GM19099 (cell line): Measurements from ENCODE around the gene COL15A1.

Experiments used
- POLR2A ChIP-seq: IDR thresholded peaks from 3 replicates; pipeline ENCODE4 v1.6.1; 2011; ENCODE audit warnings: low read depth; ENCODE audit not compliant: insufficient read length; ENCODE audit errors: extremely low read depth

The COL15A1 gene

DNA sequence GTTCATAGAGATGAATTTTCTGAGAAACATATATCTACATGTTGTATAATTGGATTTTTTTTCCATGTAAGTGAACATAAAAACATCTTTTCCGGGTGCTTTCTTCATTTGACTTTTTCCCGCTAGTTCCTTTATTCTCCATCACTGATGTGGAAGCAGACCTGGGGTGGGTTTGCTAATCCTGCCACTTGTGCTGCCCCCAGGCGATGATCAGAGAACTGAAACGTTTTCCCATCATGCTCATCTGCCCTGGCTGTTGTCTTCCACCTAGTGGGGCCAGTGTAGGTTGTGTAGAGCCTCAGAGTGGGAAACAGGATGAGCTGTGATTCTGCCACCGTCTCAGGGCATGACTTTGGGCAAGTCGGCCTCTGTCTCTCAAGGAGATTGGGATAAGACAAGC lies 127.0 kb downstream of the COL15A1 start:
- no peak for TF ChIP-seq POLR2A

DNA sequence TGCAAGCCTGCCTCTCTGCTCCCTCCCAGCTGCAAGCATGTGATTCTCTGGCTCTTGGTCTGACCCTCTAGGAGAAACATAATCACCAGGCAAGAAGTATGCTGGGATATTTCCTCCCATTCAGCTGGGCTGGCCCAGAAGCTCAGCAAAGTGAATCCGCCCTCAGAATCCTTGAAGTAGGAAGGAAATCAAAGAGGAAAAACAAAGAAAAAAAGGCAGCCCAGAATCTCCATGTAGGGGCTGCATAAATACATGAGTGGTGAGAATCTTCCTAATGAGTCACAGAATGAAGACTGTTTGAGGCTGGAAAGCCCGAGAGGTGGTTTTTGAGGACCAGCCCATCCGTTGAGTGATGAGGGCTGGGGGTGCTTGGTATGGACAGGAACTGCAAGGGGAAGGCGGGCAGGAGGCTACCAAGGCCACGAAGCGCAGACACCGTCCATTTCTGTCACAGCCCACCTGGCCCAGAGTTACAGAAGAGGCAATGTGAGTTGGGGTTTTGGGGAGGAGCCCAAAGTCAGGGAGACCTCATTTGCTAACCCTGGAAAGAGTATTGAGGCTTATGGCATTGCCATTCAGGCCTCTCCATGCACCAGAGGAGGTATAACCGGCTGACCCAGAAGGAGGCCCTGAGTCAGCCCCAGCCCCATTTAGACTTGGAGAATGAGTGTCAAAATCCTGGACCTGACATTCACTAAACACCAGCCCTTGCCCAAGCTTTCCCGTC lies 127.8 kb downstream of the COL15A1 start:
- TF ChIP-seq POLR2A = no peak

DNA sequence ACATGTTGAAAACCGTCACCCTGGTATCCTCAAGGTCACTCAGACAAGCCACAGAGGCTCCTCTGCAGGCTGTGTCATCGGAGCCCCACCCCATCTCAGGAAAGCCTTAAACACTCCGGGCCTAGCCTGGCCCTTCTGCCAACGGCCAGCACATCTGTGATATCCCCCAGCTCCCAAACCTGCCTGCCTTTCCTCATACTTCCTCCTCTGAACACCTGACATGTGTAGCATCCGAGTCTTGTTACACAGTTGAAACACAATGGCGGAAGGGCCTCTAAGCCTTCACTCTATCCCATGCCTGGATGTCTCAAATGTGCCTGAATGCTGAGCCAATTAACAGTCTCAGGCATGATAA lies 128.3 kb downstream of the COL15A1 start:
- TF ChIP-seq POLR2A = no peak

DNA sequence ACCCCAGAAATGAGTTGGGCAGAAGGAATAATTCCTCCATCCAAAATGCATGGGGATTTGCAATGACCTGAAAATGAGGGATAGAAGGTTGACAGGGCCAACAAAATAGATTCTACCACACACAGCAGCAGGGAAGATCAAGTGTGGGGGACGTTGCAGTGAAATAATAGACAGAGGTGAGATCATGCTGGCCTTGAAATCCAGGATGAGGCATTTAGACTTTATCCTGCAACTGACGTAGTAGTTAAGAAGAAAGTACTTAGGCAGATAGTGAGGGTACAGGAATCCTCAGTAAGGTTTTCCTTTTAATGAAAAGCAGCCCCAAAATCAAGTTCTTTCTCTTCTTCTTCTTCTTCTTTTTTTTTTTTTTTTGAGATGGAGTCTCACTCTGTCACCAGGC lies 129.6 kb downstream of the COL15A1 start:
- no peak for TF ChIP-seq POLR2A

DNA sequence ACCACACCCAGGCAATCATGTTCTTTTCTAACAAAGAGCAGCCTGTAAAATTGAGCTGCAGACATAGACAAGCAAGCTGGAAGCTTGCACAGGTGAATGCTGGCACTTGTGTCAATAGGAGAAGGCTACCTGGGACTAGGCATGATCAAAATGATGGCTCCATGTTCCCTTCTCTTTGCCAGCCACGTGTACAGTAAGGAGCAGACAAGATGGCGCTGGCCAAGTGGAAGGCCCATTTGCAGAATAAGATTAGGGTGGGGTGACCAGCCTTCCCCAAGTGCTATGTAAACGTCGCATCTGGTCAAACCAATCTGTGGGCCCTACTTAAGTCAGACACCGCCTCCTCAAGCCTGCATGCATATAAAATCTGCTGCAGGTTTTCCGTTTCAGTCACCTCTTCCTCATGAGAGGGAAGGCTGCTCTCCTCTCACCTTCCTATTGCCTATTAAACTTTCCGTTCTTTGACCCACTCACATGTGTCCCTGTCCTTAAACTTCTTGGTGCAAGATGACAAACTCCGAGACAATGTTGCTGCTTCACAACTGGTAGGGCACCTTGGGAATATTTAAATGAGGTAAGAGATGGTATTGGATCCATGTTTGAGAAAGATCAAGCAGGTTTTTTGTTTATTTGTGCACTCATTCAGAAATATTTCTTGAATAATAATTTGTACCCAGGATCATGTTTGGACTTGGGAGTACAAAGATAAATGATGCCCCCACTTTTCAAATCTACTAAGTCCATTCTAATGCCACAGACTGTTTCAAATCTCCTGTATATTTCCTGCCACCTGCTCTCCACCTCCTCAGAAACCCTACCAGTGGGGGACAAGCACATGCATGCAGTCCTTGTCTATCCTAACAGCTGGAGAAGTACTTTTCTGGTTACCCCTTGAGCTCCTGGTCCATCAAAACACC lies 130.5 kb downstream of the COL15A1 start:
- no peak for TF ChIP-seq POLR2A

DNA sequence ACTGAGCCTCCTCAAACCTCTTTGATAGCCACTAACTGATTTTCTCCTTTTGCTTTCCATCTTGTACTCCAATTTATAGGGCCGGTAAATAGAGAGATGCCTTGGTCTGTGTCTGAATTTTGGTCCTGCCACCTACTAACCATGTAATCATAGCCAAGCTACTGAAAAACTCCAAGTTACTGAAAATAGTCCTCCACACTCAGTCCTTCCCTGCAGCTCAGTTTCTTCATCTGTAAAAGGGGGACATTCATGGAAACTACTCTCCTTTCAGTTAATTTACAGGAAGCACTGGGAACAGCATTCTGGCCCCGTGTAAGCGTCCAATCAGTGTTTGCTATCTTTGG lies 131.2 kb downstream of the COL15A1 start:
- no peak for TF ChIP-seq POLR2A

DNA sequence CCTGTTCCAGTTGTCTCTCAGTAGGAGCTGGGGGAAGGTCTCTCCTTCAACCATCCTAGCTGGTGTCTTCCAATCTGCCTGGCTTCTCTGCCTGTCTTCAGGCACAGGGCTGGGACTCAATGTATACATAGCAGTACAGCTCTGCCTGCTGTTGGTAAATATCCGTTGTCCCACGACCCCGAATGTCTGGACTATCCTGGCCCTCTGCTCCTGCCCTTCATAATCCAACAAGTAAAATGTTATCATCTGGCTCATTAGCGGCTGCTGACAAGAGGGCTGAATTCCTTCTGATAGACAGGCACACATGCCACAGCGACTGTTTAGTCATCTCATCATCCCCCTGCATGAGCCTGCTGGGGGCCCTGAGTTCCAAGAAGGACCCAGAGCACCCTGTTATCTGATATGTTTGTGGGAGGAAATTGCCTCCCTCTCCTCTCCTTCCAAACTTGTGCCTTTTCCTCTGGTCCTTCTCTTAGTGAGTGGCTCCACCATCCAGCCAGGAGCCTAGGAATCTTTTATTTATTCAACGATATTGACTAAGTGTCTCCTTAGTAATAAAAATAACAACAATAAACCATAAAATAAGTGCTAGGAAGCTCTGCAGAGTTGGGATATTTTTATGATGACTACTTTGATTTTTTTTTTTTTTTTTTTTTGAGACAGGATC lies 131.7 kb downstream of the COL15A1 start:
- TF ChIP-seq POLR2A = no peak

DNA sequence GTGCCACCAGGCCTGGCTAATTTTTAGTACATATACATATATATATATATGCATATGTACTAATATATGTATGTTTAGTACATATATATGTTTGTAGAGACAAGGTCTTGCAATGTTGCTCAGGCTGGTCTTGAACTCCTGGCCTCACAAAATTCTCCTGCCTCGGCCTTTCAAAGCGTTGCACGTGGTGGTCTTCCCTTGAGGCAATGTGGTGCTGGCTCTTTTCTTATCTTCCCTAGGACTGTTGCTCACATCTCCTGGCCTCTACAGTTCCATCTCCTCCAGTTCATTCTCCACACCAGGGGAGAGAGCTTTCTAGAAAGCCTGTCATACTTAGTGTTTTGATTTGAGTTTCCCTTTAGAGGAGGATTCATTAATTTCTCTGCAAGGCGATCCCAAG lies 132.3 kb downstream of the COL15A1 start:
- no peak for TF ChIP-seq POLR2A

DNA sequence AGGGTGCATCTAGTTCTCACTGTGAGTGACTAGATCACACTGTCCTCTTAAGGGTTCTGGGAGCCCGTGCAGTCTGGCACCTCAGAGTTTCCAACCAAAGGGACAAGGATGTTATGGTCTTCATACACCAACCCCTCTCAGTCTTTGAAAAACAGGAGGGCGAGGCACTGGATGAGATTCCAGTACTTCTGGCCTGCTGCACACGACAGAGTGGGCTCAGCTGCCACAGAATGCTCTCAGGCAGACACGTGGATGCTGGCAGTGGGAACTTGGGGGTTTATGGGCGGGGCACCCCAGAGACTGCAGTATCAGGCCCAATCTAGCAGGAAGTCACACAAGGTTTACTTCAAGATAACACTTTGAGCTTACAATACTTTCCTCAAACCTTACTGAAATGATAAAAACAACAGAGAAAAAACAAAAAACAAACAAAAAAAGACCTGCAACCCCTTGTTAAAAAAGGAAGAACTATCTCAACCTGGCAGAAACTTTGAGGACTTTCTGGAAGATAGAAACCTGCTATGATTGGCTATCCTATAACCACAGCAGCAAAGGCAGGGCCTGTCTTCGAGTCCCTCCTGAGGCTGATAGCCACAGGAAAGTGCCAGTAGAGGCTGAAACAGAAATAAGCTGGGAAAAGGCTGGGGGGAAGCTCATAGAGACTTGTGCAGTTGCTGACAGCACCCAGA lies 132.9 kb downstream of the COL15A1 start:
- TF ChIP-seq POLR2A = no peak

DNA sequence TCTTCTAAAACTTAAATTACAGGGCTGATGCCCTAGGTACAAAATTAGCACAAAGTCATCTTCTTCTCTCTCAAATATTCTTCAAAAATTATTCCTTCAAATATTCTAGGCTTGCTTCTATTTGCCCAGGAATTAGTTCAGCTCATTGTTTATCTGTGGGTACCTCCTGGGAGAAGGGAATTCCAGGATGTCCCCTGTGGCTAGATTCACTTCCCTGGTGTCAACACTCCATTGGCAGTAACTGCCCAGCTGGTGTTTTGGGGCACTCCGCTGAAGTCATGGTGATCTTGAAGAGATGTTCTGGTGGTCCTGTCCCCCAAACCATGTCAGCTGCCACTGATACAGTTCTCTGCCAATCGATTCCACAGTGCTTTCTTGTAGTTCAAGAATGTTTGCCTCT lies 135.0 kb downstream of the COL15A1 start:
- TF ChIP-seq POLR2A = no peak

DNA sequence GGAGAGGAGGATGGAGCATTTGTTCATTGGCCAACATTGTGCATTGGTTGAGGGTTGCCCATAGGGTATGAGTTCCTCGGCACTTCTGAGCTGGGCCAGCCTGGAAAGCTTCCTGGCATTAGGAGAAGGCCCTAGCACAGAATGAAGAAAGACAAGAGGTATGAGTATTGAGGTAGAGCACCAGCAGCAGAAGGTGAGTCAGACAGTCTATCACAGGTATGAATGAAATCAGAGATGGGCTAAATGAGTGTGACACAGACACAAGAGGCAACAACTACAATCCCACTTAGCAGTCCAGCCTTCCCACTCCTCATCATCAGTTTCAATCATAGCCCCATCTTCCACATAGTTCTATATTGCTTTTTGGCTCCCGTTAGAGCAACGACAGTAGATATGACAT lies 135.8 kb downstream of the COL15A1 start:
- no peak for TF ChIP-seq POLR2A

DNA sequence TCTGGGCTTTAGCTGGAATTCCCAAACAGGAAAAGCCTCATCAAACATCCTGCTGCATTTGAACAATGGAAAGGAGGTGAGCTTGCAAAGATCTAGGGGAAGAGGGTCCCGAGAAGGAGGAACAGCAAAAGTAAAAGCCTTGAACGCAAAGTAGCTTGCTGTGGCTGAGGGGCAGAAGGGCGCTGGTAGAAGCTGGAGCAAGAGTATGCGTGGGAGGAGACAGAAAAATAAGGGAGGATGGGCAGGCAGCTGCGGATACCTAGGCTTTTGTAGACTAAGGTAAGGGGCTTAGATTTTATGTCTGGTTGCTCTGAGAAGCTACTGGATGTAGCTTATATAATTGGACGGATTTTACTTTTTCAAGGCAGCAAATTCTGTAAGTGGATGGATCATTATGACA lies 139.3 kb downstream of the COL15A1 start:
- no peak for TF ChIP-seq POLR2A

DNA sequence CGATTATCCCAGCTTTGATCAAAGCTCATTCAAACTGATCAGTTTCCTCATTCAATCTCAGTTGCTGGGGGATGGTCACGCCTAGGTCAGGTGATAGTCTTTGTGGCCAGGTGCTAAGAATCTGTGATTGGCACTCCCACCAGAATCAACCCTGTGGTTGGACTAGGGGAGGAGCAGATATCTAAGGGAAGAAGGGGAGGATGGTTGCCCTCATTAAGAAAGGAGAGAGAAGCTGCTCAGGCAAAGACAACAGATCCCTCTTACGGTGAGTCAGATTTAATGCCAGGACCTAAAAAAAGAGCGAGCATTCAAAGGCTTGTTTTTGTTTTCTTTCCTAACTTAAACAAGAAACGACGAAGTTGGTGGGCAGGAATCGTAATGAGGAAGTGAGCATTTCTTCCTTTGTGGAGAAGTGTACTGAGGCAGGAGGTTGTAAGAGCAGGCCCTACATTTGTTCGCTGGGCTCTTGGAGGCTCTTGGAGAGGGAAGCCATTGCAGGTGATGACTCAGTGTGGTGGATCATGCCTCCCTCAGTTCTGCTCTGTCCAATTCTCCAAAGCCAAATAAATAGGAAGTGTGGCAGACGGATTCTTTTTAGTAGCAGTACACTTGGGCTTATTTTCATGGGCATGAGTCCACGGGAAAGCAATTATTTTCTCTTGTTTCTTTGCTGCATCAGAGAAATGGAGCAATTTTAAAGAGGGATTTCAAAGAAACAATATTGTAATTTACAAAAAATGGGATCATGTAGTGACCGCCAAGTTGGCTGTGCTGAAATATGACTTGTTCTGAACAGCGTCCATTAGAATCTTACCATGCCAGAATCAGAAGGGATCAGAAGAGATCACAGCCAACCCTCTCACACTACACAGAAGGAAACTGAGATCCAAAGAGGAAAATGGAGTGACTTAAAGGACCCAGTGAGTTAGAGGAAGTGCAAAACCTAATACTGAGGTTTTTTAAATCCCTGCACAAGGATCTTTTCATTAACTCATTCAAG lies 142.5 kb downstream of the COL15A1 start:
- no peak for TF ChIP-seq POLR2A

DNA sequence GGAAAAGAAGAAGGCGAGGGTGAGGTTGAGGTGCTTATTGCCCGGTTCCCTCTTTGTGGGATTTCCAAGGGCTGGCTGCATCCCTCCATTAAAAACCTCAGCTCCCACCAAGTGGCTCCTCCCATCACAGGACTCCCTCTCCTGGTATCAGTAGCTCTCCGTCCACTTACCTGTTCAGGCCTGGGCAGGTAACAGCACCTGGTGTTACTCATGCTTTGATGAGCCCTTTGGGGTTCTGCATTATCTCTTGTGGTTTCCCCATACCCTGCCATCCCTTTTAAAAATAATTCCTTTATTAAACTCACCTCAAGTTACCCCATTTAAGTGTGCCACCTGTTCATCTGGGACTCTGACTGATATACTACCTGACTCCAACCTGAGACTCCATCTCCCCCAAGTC lies 143.8 kb downstream of the COL15A1 start:
- no peak for TF ChIP-seq POLR2A

DNA sequence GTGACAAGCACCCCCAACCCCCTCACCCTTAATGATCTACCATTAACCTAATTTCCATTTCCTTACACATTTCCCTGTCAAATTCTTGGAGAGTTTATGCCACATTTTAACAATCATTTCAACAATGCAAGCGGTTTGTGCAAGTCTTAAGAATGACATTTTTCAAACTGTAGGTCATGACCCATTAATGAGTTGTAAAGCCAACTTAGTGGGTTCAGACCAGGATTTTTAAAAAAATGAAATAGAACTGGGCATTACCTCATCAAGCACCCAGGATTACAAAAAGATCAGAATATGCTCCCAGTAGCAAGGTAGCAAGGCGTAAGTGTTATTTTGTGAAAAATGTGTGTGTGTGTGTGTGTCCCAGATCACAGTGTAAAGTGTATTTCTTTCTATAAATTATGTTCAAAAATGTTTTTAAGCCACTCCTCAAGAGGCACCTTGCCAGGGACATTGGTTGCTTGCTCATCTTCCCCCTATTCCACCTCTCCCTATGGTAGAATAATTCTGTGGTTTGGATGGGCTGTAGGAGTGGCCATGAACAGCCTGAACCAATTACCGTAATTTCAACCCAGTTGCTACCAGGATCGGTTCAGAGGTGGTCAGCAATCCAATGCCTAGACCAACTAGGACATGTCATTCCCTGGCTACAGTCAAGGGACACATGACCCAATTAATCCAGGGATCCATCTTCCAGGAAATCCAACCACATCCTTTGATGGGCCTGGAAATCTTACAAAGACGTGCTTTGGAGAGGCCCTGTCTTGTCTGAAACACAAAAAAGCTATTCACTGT lies 146.8 kb downstream of the COL15A1 start:
- TF ChIP-seq POLR2A = no peak
